MM.1S (cell line): ENCODE results near the gene PARVB.

Source experiments
- EZH2 ChIP-seq: fragments of 300-600 bp; sonication (generic); optimal IDR thresholded peaks from 2 replicates; pipeline ENCODE3; 2017; ENCODE audit warnings: low read depth, mild to moderate bottlenecking, antibody characterized with exemption, low read length, mixed read lengths
- EZH2phosphoT487 ChIP-seq: fragments of 300-600 bp; sonication (generic); IDR thresholded peaks from 2 replicates; pipeline ENCODE4 v1.6.1; 2018; ENCODE audit warnings: antibody characterized with exemption, low read length
- TF ChIP-seq, protein P1 (sequence below): fragments of 300-600 bp; sonication (generic); IDR thresholded peaks from 2 replicates; pipeline ENCODE4 v1.5.1; 2016; ENCODE audit warnings: antibody characterized with exemption, low read length, mixed read lengths

DNA sequence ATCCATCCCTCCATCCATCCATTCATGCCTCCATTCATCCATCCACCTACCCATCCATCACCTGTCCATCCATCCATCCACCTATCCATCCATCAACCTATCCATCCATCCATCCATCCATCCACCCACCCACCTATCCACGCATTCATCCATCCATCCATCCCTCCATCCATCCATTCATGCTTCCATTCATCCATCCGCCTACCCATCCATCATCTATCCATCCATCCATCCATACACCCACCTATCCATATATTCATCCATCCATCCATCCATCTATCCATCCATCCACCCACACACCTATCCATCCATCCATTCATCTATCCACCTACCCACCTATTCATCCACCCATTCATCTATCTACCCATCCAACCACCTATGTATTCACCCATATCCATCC, 170.5 kb downstream of the PARVB start:
- TF ChIP-seq, protein P1, sequence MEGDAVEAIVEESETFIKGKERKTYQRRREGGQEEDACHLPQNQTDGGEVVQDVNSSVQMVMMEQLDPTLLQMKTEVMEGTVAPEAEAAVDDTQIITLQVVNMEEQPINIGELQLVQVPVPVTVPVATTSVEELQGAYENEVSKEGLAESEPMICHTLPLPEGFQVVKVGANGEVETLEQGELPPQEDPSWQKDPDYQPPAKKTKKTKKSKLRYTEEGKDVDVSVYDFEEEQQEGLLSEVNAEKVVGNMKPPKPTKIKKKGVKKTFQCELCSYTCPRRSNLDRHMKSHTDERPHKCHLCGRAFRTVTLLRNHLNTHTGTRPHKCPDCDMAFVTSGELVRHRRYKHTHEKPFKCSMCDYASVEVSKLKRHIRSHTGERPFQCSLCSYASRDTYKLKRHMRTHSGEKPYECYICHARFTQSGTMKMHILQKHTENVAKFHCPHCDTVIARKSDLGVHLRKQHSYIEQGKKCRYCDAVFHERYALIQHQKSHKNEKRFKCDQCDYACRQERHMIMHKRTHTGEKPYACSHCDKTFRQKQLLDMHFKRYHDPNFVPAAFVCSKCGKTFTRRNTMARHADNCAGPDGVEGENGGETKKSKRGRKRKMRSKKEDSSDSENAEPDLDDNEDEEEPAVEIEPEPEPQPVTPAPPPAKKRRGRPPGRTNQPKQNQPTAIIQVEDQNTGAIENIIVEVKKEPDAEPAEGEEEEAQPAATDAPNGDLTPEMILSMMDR = no peak
- TF ChIP-seq EZH2phosphoT487 (no peak), EZH2 (no peak)
